NCI-H1694 treated with DMSO at 0.1 percent for 48 hours (cell line): Measurements from ENCODE around the gene TNNT3.

Source experiments
- DNase-seq: peaks from one replicate; lab custom pipeline; 2025; lab: John Stamatoyannopoulos, UW

TNNT3 gene

DNA sequence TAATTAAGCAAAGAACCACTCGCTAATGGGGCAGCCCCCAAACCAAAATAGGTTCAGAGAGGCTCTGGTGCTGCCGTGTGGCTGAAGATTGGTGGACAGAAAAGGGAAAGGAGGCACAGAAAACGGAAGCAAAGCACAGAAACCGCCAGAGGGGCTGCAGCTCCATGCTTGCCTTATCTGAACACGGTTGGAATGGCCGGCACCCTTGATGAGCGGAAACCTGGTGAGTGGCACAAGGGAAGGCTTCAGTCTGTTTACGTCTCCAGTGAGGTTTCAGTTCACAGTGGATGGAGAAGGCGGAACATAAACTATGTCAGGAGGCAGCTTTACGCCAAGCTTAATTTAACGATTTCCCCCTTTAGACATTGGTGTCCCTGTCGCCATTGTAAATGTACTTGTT lies 22.6 kb upstream of the TNNT3 start:
- DNase-seq: no peak

DNA sequence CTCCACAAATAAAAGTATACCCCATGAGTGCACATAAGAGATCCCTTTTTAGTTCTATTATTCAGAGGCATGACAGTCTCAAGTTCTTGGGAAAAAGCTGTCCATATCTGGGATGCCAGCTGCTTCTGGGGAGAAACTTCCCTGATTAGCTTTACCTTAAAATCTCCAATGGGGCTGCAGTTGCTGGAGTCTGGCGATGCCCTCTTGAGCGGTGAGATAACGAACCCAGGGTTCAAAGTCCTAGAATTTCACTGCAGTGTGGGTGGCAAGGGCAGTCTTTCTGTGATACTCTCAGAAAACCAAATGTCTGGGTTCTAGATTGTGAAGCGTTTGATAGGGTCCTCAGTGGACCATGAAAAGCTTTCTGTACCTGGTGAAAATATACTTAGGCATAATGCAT lies 20.4 kb upstream of the TNNT3 start:
- DNase-seq: no peak

DNA sequence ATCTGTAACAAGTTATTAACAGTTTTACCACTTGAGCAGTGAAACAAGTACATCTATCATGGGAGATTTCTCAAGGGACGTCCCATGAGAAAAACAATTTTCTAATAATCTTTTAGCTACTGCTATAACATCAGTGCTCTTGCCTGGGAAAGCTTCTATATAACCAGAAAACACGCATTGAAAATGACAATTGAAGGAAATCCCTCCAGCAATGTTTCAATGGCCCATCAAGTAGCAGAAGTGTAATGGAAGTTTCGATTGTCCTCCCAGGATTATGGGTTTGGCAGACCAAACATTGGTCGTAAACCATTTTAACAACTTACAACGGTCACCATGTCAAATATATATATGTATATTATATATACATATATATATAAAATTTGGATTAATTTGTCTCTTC lies 19.8 kb upstream of the TNNT3 start:
- DNase-seq: no peak

DNA sequence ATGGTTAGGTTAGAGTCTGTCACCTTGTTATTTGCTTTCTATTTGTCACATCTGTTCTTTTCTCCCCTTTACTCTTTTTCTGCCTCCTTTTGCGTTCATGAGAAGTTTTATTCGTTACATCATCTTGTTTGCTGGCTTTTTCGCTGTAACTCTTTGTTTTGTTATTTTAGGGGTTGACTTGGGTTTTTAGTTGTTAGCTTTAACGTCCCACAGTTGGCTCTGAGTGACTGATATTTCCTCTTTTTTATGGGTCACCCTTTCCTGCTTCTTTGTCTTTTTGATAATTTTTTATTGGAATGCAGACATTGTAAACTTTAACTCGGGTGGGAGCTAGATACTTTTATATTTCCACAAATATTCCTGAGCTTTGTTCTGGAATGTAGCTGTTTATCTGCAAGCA lies 13.3 kb upstream of the TNNT3 start:
- no peak for DNase-seq

DNA sequence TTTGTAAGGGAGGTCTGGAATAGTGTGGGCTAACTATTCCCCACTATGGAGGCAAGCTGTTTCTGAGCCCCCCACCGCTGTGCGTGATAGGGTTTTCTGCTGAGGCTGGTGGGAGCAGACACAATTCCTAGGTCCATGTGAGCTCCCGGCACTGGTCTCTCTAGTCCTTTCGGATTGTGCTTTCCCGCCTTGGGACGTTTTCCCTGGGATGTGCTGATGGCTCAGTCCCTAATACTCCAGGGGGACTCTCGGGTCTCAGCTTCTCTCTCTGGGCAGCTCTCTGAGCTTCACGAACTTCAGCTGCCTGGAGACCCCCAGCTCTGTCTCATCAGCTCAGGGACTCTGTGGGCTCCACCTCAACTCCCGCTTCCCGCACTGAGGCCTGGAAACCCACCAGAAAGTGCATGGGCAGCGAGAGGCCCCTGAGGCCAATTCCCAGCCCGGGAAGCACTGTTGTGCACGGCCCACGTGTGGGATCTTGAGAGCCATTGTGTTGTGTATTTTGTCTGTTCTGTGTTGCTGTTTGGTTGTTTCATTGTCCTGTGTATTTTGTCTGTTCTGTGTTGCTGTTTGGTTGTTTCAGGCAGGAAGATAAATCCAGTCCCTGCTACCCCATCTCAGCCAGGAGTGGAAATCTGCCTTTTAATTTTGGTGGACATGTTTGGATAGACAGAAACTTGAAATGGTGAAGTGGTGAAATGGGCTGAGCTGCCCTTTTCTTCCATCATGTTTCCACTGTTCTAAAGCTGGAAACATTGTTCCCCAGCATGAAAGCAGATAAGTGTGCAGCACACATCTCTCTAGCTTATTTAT lies 12.7 kb upstream of the TNNT3 start:
- no peak for DNase-seq

DNA sequence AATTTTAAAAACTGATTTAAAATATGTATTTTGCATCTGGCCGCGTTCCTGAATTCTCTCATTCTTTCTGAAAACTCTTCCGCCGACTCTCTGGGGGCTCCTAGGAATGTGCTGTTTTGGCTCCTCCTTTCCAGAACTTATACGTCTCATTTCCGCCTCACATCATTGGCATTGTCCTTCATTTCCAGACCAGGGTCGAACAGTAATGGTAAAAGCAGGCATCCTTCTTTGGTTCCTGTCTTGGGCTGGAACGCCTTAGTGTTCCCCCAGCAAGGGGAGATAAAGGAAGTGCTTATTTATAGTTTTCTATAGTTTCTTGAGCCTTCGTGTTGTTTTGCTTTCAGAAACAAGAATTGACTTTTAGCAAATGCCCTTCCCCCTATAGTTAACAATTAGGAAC lies 10.9 kb upstream of the TNNT3 start:
- DNase-seq: no peak

DNA sequence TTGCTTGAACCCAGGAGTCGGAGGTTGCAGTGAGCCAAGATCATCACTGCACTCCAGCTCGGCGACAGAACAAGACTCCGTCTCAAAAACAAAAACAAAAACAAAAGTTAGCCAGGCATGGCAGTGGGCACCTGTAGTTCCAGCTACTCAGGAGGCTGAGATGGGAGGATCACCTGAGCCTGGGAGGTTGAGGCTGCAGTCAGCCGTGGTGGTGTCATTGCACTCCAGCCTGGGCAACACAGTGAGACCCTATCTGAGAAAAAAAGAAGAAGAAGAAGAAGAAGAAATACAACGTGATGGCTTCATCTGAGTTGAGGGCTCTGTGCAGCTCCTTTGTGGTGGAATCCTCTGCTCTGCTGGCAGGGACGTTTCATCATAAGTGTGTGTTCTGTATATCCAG lies 10.0 kb upstream of the TNNT3 start:
- DNase-seq: no peak

DNA sequence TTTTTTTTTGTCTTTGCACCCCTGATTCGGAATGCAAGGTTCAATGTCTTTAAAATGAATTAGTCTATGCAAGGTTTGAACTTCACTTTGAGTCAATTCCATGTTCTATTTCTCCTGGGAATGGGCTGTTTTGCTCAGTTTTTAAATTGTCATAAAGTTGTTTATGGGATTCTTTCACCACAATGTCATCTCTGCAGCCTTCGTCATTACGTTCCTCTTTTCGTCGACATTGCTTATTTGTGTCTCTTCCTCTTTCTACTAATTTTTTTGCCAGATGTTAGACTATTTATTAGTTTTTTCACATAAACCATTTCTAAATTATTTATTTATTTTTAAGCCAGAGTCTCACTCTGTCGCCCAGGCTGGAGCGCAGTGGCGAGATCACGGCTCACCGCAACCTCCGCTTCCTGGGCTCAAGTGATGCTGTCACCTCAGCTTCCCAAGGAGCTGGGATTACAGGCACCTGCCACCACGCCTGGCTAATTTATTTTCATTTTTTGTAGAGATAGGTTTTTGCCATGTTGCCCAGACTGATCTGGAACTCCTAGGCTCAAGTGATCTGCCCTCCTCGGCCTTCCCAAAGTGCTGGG lies 7.1 kb upstream of the TNNT3 start:
- DNase-seq: no peak

DNA sequence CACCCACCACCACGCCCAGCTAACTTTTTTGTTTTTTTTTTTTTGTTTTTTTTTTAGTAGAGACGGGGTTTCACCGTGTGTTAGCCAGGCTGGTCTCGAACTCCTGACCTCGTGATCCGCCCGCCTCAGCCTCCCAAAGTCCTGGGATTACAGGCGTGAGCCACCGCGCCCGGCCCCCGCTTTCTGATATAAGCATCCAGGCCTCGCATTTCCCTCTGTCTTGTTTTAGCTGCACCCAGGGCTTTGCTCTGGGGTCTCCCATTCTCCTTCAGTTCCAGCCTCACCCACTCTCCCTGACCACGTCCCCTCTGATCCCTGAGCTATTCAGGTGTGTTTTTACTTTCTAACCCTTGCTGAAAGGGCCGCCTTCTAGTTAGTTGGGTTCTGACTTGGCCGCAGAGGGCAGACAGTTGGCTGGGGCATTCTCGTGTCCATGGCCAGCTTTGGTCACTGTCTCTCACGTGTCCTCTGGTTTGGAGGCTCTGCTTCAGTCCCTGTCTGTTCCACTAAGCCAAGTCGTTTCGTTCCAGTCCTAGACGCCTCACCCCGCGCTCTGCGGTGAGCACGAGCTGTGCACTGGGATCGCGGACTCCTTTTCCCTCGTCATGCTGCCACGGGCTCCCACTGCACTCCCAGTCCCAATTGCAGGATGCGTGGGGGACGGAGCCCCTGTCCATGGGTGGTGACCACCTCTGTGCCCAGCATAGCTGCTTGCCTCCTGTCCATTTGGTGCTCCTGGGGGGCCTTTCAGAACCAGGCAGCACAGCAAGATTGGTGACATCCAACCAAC lies 6.0 kb upstream of the TNNT3 start:
- no peak for DNase-seq

DNA sequence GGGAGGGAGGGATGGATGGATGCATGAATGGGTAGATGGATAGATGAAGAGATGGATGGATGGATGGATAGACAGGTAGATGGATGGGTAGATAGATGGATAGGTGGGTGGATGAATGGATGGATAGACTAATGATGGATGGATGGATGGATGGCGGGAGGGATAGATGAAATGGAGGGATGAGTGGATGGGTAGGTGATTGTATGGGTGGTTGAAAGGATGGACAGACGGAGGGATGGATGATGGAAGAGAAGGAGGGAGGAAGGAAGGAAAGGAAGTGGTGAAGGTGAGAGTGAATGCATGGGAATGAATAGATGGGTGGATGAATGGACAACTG lies 3.7 kb upstream of the TNNT3 start:
- DNase-seq: no peak

DNA sequence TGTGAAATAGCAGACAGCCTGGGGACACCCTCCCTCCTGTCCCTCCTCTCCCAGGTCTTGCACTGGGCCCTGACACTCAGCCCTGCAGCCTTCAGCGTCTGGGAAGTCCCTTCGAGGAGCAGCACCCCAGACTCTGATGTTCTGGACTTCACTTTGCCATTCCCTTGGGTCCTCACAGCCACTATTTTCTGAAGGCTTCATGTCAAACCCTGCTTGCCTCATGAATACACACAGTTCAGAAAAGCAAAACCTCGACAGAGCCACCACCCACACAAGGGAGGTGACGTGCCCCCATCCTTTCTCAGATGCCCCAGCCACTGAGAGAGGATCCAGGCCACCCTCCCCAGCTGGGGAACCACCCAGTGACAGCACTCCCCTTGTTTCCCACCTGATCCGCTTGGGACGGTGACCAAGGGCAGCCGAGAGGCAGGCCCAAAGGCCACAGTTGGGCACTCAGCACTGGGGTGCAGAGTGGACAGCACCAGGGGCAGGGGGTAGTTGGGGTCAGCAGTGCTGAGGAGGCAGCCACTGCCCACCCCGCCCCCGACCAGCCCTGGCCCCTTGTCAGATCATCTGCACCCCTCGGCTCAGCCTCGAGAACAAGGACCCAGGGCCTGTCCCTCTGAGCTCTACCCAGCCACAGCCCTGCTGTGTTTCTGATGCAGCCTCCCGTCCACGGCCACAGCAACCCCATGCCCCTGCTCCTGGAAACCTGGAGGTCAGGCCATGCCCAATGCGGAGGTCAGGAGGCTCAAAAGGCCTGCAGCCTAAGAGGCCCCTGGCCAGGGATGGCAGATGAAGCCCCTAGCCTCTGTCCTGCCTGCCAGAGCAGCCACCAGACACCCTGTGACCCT lies 3.1 kb upstream of the TNNT3 start:
- no peak for DNase-seq

DNA sequence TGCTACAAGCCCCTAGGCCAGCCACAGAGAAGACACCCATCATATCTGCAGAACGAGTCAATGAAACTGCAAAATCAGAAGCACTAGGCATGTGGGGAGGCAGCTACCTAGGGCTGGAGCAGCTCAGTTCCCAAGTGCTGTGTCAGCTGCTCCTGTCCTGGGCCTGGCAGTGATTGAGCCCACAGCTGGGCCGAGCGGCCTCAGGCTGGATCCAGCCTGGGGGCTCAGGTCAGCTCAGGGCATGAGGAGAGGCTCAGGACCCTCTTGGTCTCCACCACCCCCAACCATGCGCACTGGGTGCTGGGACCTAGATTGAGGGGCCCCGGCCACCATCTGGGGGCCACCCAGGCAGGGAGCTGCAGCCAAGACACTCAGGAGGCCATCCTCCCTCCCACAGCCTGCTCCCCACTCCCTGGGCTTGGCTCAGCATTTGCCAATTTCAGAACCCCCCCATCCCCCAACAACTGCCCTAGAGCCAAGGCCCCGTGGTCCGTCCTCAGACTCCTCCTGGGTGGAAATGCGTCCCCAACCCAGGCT lies 2.4 kb upstream of the TNNT3 start:
- DNase-seq: no peak

DNA sequence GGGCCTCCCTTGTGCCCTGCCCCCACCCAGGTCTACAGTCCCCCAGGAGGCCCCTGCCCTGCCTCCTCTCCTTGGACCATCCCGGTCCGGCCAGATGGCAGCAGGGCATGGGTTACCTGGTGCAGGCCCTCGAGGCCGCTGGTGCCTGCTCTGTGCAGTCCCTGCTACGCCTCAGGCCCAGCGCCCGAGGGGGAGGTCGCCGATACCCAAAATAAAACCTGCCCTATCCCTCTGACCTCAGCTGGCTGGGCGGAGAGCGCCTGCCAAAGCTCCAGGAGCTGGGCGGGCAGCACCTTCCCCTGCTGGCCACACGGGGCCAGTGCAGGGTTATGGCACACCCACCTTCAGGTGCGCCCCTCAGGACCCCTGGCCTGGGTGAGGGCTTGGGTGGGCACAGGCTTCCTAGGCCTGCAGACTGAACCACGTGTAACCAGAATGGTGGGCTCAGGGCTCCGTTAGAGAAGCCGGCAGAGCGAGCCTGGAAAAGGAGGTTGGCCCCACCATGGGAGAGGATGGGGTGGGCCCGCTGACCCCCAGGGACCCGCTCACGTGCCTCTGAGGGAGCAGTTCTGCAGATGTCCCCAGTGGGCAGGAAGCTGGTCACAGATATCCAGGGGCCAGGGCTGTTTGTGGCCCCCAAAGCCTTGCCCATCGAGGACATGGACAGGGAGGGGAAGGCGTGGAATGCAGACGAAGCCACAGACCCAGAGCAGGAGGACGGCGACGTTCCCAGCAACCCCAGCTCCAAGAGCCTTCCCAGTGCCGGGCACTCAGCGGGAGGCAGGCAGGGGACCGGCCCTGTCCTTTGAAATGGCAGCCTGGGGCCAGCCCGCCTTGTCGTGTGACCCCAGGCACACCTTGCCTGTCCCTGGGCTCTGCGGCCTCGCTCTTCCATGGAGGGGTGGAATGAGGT lies 1.7 kb upstream of the TNNT3 start:
- DNase-seq: no peak

DNA sequence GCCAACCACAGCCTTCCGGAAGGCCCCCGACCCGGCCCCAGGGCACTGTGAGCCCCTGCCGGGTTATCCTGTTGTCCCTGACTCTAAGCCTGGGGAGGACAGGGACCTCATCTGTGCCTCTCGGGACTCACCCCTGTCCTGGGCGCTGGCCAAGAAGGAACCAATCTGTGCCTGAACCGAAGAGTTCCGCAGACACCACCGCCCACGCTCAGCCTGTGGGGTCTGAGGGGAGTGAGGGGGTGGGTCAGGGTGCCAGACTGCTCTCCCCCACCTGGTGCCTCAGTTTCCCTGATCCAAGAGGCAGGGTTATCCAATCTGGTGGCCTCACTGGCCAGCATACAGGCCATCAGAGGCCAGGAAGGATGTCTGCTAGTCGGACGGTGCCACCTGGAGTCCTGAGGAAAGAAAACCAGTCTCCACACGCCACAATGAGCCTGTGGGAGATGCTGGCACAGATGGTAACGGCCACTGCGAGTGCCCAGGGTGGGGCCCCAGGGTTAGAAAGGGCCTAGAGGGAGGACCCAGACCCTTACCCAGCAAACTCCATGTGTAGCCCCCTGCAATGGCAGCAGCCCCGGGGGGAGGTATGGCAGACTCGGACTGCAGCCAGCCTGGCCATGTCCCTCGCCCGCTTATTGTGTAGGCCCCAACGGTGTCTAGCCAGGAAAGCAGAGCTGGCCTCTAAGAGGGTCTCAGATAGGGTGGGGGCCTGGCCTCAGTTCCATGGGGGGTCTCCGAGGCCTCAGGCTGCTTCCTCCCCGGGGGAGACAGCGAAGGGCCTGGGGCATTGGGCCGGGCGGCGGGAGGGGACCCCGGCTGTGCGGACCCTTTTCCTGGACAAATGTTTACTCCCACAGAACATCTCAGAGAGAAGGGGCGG lies 827 bp upstream of the TNNT3 start:
- DNase-seq: no peak

DNA sequence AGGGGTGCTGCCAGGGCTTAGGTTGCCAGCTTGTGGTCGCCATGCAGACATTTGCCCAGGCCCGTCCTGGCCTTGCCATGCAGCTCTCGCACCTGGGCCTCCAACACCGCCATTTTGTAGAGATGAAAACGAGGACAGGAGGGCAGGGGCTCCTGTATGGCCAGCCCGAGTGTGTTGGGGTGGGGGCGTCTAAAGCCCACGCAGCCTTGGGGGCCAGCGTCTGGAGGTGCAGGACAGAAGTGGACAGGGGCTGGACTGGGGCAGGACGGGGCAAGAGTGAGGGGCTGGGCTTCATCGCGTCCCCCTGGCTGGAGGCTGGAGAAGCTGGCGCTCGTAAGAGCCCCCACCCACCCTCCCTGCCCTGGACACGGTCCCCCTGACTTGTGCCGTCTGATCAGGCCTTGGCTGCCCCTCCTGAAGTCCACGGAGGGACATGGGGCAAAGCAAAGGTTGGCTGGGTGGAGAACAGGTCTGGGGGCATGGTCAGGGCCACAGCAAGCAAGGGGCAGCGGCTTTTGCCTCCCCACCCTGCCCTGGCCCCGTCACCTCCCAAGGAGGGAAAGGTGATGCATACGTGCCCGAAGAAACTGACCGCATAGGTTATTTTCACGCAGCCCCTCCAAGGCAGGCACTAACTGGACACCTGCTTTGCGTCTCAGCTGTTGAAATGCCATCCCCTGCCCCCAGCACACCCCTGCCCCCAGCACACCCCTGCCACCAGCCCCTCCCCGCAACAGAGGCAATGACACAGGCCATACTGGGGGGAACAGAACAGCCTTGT lies 815 bp downstream of the TNNT3 start:
- DNase-seq: no peak

DNA sequence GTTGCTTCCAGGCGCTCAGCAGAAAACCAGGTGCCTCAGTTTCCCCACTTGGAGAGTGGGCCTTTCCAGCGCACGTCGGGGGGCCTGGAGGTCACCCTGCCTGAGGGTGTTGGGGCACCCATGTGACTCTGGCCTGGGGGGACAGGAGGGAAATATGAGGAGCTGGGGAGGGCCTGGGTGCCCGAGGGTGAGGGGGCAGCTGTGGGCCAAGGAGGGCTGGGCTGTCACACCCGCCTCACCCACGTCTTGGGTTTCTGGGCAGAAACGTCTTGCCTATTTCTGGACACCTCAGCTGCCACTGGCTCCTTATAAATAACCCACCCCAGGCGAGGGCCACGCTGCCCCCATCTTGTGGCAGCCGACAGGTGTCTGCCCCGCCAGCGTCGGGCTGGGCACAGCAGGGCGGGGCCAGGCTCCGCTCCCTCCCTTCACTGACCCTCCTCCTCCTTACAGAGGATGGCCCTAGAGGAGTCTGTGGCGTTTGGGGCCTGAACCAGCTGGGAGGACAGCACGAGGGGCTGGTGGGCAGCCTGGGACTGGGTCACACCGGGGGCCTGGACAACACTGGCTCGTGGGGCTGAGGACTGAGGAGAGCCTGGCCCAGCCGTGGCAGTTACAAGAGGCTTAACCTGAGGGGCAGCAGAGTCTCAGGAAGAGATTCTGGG lies 1.5 kb downstream of the TNNT3 start:
- DNase-seq: no peak

DNA sequence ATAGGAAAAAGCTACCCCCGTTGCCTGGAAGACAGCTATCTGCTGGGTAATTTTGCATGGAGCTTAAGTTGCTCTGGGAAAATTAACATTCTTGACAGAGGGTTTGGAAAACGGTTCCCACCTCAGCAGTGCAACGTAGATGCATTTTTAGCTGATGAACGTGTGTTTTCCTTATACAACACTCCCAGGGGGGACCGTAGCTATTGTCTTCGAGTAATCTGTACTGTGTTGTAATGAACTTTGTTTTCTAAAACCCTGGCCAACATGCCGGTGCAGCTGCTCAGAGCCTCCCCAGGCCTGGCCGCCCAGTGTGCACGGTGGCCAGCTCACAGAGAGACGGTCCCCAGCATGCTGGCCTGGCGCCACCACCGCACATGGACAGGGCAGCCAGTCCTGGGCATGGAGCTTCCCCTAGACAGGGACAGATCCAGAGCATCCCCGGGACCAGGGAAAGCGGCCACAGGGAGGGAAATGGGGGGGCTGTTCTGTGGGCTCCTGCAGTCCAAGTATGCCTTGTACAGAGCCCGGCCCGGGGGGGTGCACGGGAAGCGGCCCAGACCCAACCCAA lies 2.2 kb downstream of the TNNT3 start:
- DNase-seq: no peak

DNA sequence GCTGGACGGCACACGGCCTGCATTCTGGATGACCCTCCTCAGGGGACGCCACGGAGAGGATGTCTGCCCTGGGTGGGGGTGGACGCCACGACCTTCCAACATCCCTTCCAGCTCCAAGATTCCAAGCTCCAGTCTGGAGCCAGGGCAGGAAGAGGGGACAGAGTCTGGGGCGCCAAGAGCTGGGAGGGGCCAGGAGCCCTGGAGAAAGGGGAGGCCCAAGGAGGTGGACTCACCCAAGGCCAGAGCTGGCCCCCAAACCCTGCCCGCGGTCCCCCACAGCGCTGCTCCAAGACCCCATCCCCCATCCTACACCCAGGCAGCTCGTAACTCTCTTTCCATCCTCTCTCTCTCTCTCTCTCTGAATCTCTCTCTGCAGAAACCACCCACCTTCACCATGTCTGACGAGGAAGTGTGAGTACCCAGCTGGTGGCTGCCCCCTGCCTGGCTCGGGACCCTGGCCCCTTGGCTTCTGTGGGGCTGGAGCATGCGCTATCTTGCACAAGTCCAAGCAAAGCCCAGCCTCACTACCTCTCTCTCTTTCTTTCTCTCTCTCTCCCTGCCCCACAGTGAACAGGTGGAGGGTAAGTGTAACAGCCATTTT lies 3.1 kb downstream of the TNNT3 start:
- no peak for DNase-seq
